H1 (cell line): ENCODE measurements around the gene HRH2.

Source experiments
- CEBPB ChIP-seq: IDR thresholded peaks from 2 replicates; pipeline ENCODE4 v1.6.1; 2012; ENCODE audit warnings: low read depth, low read length
- CTCF ChIP-seq, 3 experiments: IDR thresholded peaks; 1 replicate in 2 of 3; 2 replicates in 1 of 3; pipeline versions ENCODE4 v1.5.1 to v1.6.1; 2011; ENCODE audit warnings: low read length in 3 of 3, mild to moderate bottlenecking in 3 of 3, inconsistent platforms in 2 of 3, low read depth in 1 of 3, moderate library complexity in 1 of 3; ENCODE audit not compliant: insufficient read depth in 1 of 3; ENCODE audit errors: control extremely low read depth in 1 of 3
- POLR2AphosphoS5 ChIP-seq: IDR thresholded peaks from 2 replicates; pipeline ENCODE4 v1.6.1; 2011; ENCODE audit warnings: low read depth, low read length

GRCh38 chr5:175712313-175712680 is 54.4 kb downstream of the HRH2 start:
- no peak for TF ChIP-seq CTCF (IDR thresholded peaks at IDR 0.05; ENCODE audit: control extremely low read depth in 1 of 3, insufficient read depth in 1 of 3, low read depth in 1 of 3, low read length in 3 of 3)
- TF ChIP-seq POLR2AphosphoS5, result no peak
- no peak for TF ChIP-seq CEBPB
